IMR-90 (cell line): ENCODE results near the gene HGD.
"Not testable (repeated sequence)": the region's sequence is repeated elsewhere in the genome, so short reads cannot be mapped to it uniquely, and the experiment has no call there.

ENCODE experiments used
- BHLHE40 ChIP-seq: fragments of 150-350 bp; IDR thresholded peaks from 2 replicates; pipeline ENCODE4 v1.6.1; 2016; ENCODE audit warnings: mild to moderate bottlenecking, low read depth, low read length
- CEBPB ChIP-seq: IDR thresholded peaks from 2 replicates; pipeline ENCODE4 v1.6.1; 2012; ENCODE audit warnings: low read depth, low read length, improper control_type of control experiment
- CHD1 ChIP-seq: IDR thresholded peaks from 2 replicates; pipeline ENCODE4 v1.6.1; 2012; ENCODE audit warnings: low read depth, low read length, improper control_type of control experiment
- CTCF ChIP-seq: conservative IDR thresholded peaks from 2 replicates; pipeline ENCODE4 v1.5.1; 2012; ENCODE audit warnings: mild to moderate bottlenecking, low read depth, low read length, improper control_type of control experiment
- ELK1 ChIP-seq: fragments of 150-350 bp; IDR thresholded peaks from 2 replicates; pipeline ENCODE4 v1.6.1; 2016; ENCODE audit warnings: low read depth, mild to moderate bottlenecking, low read length, moderate library complexity, borderline replicate concordance
- FOS ChIP-seq: fragments of 150-350 bp; IDR thresholded peaks from 2 replicates; pipeline ENCODE4 v1.6.1; 2016; ENCODE audit warnings: low read depth, low read length
- MAFK ChIP-seq: IDR thresholded peaks from 2 replicates; pipeline ENCODE4 v1.6.1; 2012; ENCODE audit warnings: low read depth, low read length, improper control_type of control experiment
- MAZ ChIP-seq: IDR thresholded peaks from 2 replicates; pipeline ENCODE4 v1.6.1; 2012; ENCODE audit warnings: low read depth, mild to moderate bottlenecking, low read length, improper control_type of control experiment, moderate library complexity, borderline replicate concordance
- POLR2A ChIP-seq: IDR thresholded peaks from 2 replicates; pipeline ENCODE4 v1.6.1; 2012; ENCODE audit warnings: mild to moderate bottlenecking, low read depth, low read length
- RAD21 ChIP-seq: IDR thresholded peaks from 2 replicates; pipeline ENCODE4 v1.6.1; 2012; ENCODE audit warnings: low read length, improper control_type of control experiment
- RCOR1 ChIP-seq: IDR thresholded peaks from 2 replicates; pipeline ENCODE4 v1.6.1; 2012; ENCODE audit warnings: mild to moderate bottlenecking, low read length, improper control_type of control experiment; ENCODE audit not compliant: insufficient replicate concordance
- USF2 ChIP-seq: fragments of 150-350 bp; IDR thresholded peaks from 2 replicates; pipeline ENCODE4 v1.6.1; 2017; ENCODE audit warnings: mild to moderate bottlenecking, antibody characterized with exemption, low read length, low read depth

GRCh38 chr3:120677193-120677592 is 4.8 kb downstream of the HGD start:
- not testable (repeated sequence) for TF ChIP-seq CTCF, POLR2A, MAZ, CEBPB, BHLHE40, USF2, ELK1, MAFK, CHD1, FOS, RCOR1, RAD21
